Measurements from ENCODE around the gene TUG1. TPM values are rescaled to one million over a fixed set of nuclear protein-coding genes. Genes with fewer than 3 reads are reported as not detected.
A peak's percentile ranks its signal among the peaks of the same experiment; 100 is the strongest.

TUG1 gene
- total RNA-seq: 85.5 TPM

DNA sequence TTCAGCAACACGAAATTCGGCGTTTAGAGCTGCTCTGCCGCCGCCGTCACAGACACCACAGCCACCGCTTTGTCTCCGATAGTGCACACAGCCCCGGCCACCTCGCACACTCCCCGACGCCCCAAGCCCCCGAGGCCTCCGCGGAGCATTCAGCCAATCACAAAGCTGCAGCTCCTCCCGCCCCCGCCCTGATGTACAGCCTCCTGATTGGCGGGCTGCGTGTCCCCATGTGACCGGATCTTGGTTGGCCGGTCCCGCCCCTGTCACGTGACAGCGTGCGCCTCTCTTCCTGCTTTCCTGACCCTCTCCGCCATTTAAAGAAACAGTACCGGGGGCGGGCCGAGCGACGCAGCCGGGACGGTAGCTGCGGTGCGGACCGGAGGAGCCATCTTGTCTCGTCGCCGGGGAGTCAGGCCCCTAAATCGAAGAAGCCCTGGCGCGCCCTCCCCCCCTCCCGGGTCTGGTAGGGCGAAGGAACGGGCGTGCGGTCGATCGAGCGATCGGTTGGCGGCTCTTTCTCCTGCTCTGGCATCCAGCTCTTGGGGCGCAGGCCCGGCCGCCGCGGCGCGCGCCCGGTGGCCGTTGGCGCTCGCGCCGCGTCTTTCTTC is at the start of gene TUG1:
Gene TUG1 (plus strand): TSS at position 342 of the 608 bp plus-strand sequence.
- DNase-seq: peak; percentile 98

DNA sequence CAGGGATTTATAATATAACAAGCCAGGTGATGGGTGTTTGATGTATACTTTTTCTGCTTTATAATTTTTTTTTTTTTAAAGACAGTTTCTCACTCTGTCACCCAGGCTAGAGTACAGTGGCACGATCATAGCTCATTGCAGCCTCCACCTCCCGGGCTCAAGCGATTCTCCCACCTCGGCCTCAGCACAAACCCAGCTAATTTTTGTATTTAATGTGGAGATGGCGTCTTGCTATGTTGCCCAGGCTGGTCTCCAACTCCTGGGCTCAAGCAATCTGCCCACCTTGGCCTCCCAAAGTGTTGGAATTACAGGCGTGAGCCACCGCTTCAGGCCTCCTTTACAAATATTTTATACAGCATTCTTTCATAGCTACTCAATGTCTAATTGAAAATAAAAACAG is 49.1 kb upstream of the TUG1 start:
- DNase-seq: no peak

DNA sequence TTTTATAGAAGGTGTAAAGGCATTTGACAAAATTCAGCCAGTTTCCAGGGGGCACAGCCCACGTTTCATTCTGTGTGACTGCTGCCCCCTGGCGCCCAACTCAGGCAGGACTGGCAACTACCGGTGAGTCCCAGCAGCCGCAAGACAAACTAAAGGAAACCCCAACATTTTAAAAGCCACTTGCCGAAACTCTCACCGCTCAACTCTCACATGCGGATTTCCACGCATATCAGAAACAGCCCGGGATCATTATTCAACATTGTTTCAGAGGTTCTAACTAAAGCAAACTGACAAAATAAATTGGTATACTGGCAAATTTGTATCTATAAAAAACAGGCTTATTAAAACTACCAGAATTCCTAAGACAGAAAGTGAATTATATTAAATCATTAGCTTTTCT is 48.7 kb upstream of the TUG1 start:
- peak; percentile 9 for DNase-seq

GRCh38 chr22:30921108-30921507 is 48.0 kb upstream of the TUG1 start:
- no peak for DNase-seq

GRCh38 chr22:30922151-30922611 is 46.9 kb upstream of the TUG1 start:
- peak; percentile 16 for DNase-seq

DNA sequence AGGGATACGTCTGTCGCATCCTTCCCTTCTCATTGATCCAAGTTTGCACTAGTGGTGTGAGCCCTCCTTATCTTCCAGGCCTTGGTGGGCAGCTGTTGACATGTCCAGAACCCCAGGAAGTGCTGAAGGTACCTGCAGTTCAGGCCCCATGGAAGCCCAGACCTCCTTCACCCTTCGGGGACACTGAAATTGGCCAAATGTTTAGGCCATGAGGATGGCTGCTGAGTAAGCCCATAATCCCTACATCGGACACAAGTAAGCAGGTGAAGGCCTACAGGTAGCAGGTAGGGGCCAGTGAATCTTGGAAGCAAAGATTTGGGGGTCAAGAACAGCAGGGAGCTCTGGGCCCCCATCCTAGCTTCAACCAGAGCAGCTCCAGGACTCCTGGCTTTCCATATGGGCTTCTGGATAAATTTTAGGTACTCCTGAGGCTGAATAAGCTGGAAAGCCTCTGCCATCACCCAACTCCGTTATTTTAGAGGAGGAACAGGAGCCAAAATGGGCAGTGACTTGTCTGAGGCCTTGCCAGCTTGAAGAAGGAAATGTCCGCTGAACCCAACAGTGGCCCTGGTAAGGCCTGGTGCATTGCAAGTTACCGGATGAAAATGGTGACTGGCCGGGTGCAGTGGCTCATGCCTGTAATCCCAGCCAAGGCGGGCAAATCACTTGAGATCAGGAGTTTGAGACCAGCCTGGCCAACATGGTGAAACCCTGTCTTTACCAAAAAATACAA is 45.7 kb upstream of the TUG1 start:
- no peak for DNase-seq

- no peak for DNase-seq
Observed at GRCh38 chr22:30925667-30926066, 43.4 kb upstream of the TUG1 start.

GRCh38 chr22:30926706-30927105 is 42.4 kb upstream of the TUG1 start:
- DNase-seq: no peak

DNA sequence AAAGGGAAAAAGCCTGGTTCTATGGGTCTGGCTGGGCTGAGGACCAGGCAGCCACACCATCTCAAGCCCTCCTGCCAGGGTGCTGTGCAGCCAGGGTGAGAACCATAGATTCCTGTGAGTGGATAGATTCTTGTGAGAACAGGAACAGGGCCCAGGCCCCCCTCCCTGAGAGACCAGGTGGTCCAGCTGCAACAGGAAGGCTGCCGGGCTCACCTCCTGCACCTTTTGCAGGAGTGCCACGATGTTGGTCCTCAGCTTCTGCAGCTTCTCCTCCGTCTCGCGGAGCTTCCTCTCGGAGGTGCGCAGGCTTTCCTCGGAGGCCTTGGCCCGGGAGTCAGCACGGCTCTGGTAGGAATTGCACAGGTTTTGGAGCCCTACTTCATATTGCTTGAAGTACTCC is 41.3 kb upstream of the TUG1 start:
- no peak for DNase-seq

GRCh38 chr22:30928401-30928800 is 40.7 kb upstream of the TUG1 start:
- no peak for DNase-seq

GRCh38 chr22:30930228-30930627 is 38.8 kb upstream of the TUG1 start:
- no peak for DNase-seq

- no peak for DNase-seq
Observed at GRCh38 chr22:30931541-30932300, 37.3 kb upstream of the TUG1 start.

DNA sequence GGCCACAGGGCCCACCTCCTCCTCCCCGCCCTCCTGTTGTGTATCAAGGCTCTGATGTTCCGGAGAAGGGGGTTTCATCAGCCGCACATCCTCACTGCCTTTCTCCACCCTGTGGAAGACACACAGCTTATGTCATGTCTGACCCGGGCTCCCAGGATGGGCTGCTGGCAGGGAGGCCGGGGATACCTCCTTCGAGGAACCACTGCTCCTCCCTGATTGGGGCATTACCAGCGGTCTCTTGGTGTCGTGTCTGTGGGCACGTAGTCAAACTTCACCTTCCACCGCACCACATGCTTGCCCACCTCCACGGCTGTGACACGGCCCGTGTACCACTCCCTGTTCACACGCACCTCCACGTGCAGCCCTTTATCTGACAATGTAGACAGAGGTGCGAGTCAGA is 36.4 kb upstream of the TUG1 start:
- no peak for DNase-seq

DNA sequence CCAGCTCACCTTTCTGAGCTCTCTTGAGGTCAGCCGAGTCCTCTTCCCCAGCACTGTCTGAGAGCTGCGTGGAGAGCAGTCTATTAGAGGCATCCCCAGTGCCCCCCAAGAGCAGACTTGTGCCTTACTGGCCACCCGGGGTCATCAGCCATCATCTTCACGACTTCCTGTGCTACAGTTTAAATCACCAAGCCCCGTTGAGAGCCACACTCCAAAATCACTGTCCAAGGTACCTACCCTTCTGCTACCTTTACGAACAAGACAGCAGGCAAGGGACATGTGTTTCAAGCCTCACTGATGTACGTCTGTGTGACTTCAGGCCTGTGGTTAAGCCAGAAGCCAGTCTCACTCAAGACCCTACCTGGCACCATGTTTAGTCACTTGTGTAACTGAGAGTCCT is 35.6 kb upstream of the TUG1 start:
- no peak for DNase-seq

GRCh38 chr22:30934053-30934452 is 35.0 kb upstream of the TUG1 start:
- DNase-seq: no peak

DNA sequence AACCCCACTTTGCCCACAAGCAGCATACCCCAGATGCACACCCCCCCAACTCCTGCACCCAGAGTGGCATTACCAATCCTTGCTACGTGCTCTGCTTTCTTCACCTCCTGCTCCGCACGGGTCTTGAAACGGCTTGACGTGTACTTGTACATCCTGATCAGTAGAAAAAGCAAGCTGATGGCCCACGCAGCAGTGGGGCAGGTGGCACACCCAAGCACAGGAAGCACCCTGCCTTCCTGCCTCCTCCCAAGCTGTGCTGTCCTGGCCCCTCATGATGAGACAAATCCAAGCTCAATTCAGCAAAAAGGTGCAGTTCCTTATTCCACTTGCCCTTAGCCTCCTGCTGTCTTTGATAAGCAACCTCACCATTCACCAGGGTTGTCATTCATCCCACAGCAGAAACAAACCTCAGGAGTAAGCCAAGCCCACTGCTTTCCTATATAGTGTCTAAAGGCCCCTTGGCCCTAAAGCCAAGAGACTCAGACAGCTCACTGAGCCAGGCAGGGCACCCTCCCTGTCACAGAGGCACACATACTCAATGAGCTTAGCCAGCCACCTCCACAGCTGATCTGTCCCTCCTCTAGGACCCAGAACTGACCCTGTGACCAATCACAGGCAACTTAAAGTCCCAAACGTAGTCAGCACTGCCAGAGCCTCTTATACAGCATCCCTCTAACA is 28.2 kb upstream of the TUG1 start:
- DNase-seq: no peak

DNA sequence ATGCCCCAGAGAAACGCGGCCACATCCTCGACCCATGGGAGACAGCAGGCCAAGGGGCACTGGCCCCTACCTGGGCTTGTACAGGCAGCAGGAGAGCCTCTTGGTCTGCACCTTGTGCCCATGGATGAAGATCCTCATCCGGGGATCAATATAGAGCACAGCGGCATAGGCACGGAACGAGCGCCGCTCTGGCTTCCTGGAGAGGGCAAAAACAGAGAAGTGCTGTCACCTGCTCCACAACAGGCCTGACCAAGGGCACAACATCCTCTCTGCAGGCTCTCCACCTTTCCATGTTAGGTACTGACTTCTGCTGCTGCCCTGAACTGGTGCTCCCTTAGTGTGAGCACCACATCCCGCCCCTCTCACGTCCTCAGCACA is 27.7 kb upstream of the TUG1 start:
- DNase-seq: no peak

DNA sequence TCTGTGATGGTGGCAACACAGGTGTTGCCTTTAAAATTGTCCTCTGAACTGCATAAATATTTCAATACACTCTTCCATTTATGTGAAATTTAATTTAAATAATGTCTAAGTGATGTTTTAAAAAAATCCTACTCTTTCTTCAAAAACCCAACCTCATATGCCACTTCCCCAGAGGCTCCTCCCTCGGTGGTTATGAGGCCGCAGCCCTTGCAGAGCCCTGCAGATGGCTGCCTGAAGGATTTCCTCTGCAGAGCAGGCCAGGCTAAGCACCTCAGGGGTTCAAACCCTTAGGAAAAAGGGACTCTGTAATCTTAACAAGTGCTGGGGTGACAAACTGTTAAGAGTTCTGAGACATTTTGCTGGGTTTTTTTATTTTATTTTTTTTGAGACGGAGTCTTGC is 25.7 kb upstream of the TUG1 start:
- no peak for DNase-seq

DNA sequence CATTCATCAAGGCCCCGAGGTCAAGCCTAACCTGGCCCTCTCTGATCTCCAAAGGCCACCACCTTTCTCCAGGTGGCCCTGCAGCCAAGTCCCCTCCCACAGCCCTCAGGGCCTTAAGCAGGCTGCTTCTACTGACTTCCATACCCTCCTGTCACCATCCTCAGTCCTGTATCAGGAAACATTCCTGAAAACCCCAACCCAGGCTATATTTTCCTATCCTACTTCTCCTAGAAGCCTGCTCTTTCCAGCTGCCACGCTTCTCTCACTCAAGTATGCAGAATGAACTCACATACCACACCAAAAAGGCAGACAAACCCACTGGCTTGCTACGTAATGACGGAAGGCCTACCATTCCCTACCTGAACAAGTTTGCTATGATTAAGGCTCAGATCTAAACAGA is 24.1 kb upstream of the TUG1 start:
- no peak for DNase-seq

GRCh38 chr22:30945653-30946052 is 23.4 kb upstream of the TUG1 start:
- no peak for DNase-seq

GRCh38 chr22:30946354-30946753 is 22.7 kb upstream of the TUG1 start:
- DNase-seq: no peak

GRCh38 chr22:30947173-30947815 is 21.8 kb upstream of the TUG1 start:
- DNase-seq: no peak

All from skin of body (tissue), 2 donors.